HEK293 (cell line): ENCODE results near the gene CPSF2.
A peak's percentile ranks its signal among the peaks of the same experiment; 100 is the strongest.

Source experiments
- EGR2 ChIP-seq: fragments of 450-650 bp; formaldehyde crosslinking; IDR thresholded peaks from 2 replicates; pipeline ENCODE4 v1.5.1; 2016; ENCODE audit warnings: low read depth, missing biosample characterization, missing genetic modification characterization
- GLI4 ChIP-seq: fragments of 450-650 bp; formaldehyde crosslinking; IDR thresholded peaks from 2 replicates; pipeline ENCODE4 v1.5.1; 2016; ENCODE audit warnings: missing biosample characterization, missing genetic modification characterization
- GLIS1 ChIP-seq: fragments of 450-650 bp; formaldehyde crosslinking; IDR thresholded peaks from 2 replicates; pipeline ENCODE4 v1.5.1; 2016; ENCODE audit warnings: missing biosample characterization, missing genetic modification characterization
- HOXC10 ChIP-seq: sonication (generic); formaldehyde crosslinking; IDR thresholded peaks from 2 replicates; pipeline ENCODE4 v1.8.1; 2023; ENCODE audit warnings: mild to moderate bottlenecking, missing genetic modification reagents
- KLF16 ChIP-seq: fragments of 450-650 bp; formaldehyde crosslinking; IDR thresholded peaks from 2 replicates; pipeline ENCODE4 v1.5.1; 2017; ENCODE audit warnings: missing biosample characterization, missing genetic modification characterization
- OVOL3 ChIP-seq: fragments of 450-650 bp; formaldehyde crosslinking; IDR thresholded peaks from 2 replicates; pipeline ENCODE4 v1.5.1; 2016; ENCODE audit warnings: missing biosample characterization, missing genetic modification characterization
- ZBTB21 ChIP-seq: fragments of 450-650 bp; formaldehyde crosslinking; IDR thresholded peaks from 2 replicates; pipeline ENCODE4 v1.5.1; 2017; ENCODE audit warnings: missing biosample characterization, missing genetic modification characterization
- ZFP69B ChIP-seq: fragments of 450-650 bp; formaldehyde crosslinking; IDR thresholded peaks from 2 replicates; pipeline ENCODE4 v1.5.1; 2016; ENCODE audit warnings: missing biosample characterization, missing genetic modification characterization
- ZNF112 ChIP-seq: fragments of 450-650 bp; formaldehyde crosslinking; IDR thresholded peaks from 2 replicates; pipeline ENCODE4 v1.5.0; 2017; ENCODE audit warnings: missing biosample characterization, missing genetic modification characterization
- ZNF121 ChIP-seq: fragments of 450-650 bp; formaldehyde crosslinking; IDR thresholded peaks from 2 replicates; pipeline ENCODE4 v1.5.1; 2016; ENCODE audit warnings: missing biosample characterization, missing genetic modification characterization
- ZNF146 ChIP-seq: fragments of 450-650 bp; formaldehyde crosslinking; IDR thresholded peaks from 2 replicates; pipeline ENCODE4 v1.5.1; 2016; ENCODE audit warnings: missing biosample characterization, missing genetic modification characterization
- ZNF16 ChIP-seq: fragments of 450-650 bp; formaldehyde crosslinking; IDR thresholded peaks from 2 replicates; pipeline ENCODE4 v1.5.1; 2016; ENCODE audit warnings: low read depth, missing biosample characterization, missing genetic modification characterization
- ZNF169 ChIP-seq: fragments of 450-650 bp; formaldehyde crosslinking; IDR thresholded peaks from 2 replicates; pipeline ENCODE4 v1.5.1; 2016; ENCODE audit warnings: missing biosample characterization, missing genetic modification characterization
- ZNF211 ChIP-seq: fragments of 450-650 bp; formaldehyde crosslinking; IDR thresholded peaks from 2 replicates; pipeline ENCODE4 v1.5.1; 2016; ENCODE audit warnings: low read depth, missing biosample characterization, missing genetic modification characterization
- ZNF223 ChIP-seq: fragments of 450-650 bp; formaldehyde crosslinking; IDR thresholded peaks from 2 replicates; pipeline ENCODE4 v1.5.1; 2016; ENCODE audit warnings: missing biosample characterization, missing genetic modification characterization
- ZNF24 ChIP-seq: fragments of 450-650 bp; formaldehyde crosslinking; IDR thresholded peaks from 2 replicates; pipeline ENCODE4 v1.5.1; 2016; ENCODE audit warnings: missing biosample characterization, missing genetic modification characterization
- ZNF248 ChIP-seq: fragments of 450-650 bp; formaldehyde crosslinking; IDR thresholded peaks from 2 replicates; pipeline ENCODE4 v1.5.1; 2017; ENCODE audit warnings: missing biosample characterization, missing genetic modification characterization
- ZNF292 ChIP-seq: fragments of 450-650 bp; formaldehyde crosslinking; IDR thresholded peaks from 2 replicates; pipeline ENCODE4 v1.5.1; 2016; ENCODE audit warnings: low read depth, missing biosample characterization, missing genetic modification characterization, borderline replicate concordance
- ZNF391 ChIP-seq: fragments of 450-650 bp; formaldehyde crosslinking; IDR thresholded peaks from 2 replicates; pipeline ENCODE4 v1.5.1; 2016; ENCODE audit warnings: low read depth, missing biosample characterization, missing genetic modification characterization, borderline replicate concordance
- ZNF404 ChIP-seq: fragments of 450-650 bp; formaldehyde crosslinking; IDR thresholded peaks from 2 replicates; pipeline ENCODE4 v1.5.1; 2017; ENCODE audit warnings: missing biosample characterization, missing genetic modification characterization
- ZNF423 ChIP-seq: fragments of 450-650 bp; formaldehyde crosslinking; IDR thresholded peaks from 2 replicates; pipeline ENCODE4 v1.5.1; 2016; ENCODE audit warnings: missing biosample characterization, missing genetic modification characterization
- ZNF530 ChIP-seq: fragments of 450-650 bp; formaldehyde crosslinking; IDR thresholded peaks from 2 replicates; pipeline ENCODE4 v1.5.1; 2016; ENCODE audit warnings: low read depth, missing biosample characterization, missing genetic modification characterization
- ZNF600 ChIP-seq: fragments of 450-650 bp; formaldehyde crosslinking; IDR thresholded peaks from 2 replicates; pipeline ENCODE4 v1.5.1; 2016; ENCODE audit warnings: missing biosample characterization, missing genetic modification characterization
- ZNF621 ChIP-seq: fragments of 450-650 bp; formaldehyde crosslinking; IDR thresholded peaks from 2 replicates; pipeline ENCODE4 v1.5.1; 2017; ENCODE audit warnings: missing biosample characterization, missing genetic modification characterization
- ZNF664 ChIP-seq: fragments of 450-650 bp; formaldehyde crosslinking; IDR thresholded peaks from 2 replicates; pipeline ENCODE4 v1.5.1; 2016; ENCODE audit warnings: missing biosample characterization, missing genetic modification characterization
- ZNF701 ChIP-seq: fragments of 450-650 bp; formaldehyde crosslinking; IDR thresholded peaks from 2 replicates; pipeline ENCODE4 v1.5.1; 2016; ENCODE audit warnings: missing biosample characterization, missing genetic modification characterization
- ZNF777 ChIP-seq: fragments of 450-650 bp; formaldehyde crosslinking; IDR thresholded peaks from 2 replicates; pipeline ENCODE4 v1.5.1; 2017; ENCODE audit warnings: missing biosample characterization, missing genetic modification characterization, borderline replicate concordance
- ZNF830 ChIP-seq: fragments of 450-650 bp; IDR thresholded peaks from 2 replicates; pipeline ENCODE4 v1.5.0; 2018; ENCODE audit warnings: missing biosample characterization, missing genetic modification characterization, low read depth, mild to moderate bottlenecking, moderate library complexity
- ZSCAN30 ChIP-seq: fragments of 450-650 bp; IDR thresholded peaks from 2 replicates; pipeline ENCODE4 v1.5.1; 2018; ENCODE audit warnings: missing biosample characterization, mild to moderate bottlenecking, missing genetic modification characterization, moderate library complexity
- ZXDB ChIP-seq: fragments of 450-650 bp; formaldehyde crosslinking; IDR thresholded peaks from 2 replicates; pipeline ENCODE4 v1.5.1; 2016; ENCODE audit warnings: missing biosample characterization, missing genetic modification characterization
- TF ChIP-seq, protein P1 (sequence below): fragments of 450-650 bp; formaldehyde crosslinking; IDR thresholded peaks from 2 replicates; pipeline ENCODE4 v1.5.0; 2017; ENCODE audit warnings: missing biosample characterization, missing genetic modification characterization, borderline replicate concordance
- TF ChIP-seq, protein P2 (sequence below): sonication (generic); formaldehyde crosslinking; IDR thresholded peaks from 2 replicates; pipeline ENCODE4 v1.8.1; 2022; ENCODE audit warnings: mild to moderate bottlenecking, moderate library complexity, missing genetic modification reagents
- TF ChIP-seq, protein P3 (sequence below): fragments of 450-650 bp; formaldehyde crosslinking; conservative IDR thresholded peaks from 2 replicates; pipeline ENCODE4 v1.5.1; 2016; ENCODE audit warnings: low read depth, missing biosample characterization, missing genetic modification characterization
- TF ChIP-seq, protein P4 (sequence below): fragments of 450-650 bp; formaldehyde crosslinking; IDR thresholded peaks from 2 replicates; pipeline ENCODE4 v1.5.1; 2016; ENCODE audit warnings: missing biosample characterization, missing genetic modification characterization, borderline replicate concordance

Gene CPSF2

DNA sequence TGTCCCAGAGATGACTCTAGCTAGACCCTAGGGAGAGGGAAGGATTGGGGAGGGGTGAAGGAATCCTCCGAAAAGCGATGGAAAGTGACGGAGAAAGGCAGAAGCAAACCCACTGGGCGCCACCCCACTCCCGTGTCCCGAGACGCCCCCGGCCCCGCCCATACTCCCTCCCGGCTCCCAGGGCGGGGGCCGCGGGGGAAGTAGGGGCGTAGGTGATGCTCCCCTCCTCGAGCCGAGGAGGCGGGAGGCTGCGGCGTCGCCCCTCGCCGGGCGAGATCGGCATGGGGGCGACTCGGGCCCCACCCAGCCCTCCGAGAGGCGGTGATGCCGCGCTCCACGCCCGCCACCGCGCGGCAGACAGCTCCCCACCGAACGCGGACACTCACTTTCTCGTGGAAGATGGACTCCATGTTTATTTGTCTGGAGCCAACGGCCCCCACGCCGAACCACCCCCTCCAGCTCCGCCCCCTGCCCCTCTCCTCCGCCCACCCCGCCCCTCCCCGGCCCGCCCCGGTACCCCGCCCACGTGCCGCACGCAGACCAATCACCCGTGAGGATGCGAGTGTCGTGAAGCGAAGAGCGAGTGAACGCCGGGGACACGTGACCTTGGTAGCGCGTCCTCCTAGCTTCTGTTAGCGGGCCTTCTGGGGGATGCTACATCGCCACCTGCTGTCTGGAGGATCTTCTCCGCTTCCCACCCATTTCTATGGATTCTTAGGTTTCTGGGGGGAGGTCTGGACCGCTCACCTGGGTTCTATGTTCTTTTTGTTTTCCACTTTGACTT, 15.4 kb upstream of the CPSF2 start, which contains the start of gene ATXN3 (continued):
- TF ChIP-seq ZNF600 (tag by site-specific recombination) (no peak), ZNF423 (tag by site-specific recombination) (peak; percentile 53), ZNF777 (tag by site-specific recombination) (no peak), ZNF664 (tag by site-specific recombination) (no peak), ZNF112 (tag by site-specific recombination) (no peak), ZNF169 (tag by site-specific recombination) (no peak), KLF16 (tag by site-specific recombination) (peak; percentile 80), ZXDB (peak; percentile 53), ZNF16 (tag by site-specific recombination) (no peak), ZNF24 (tag by site-specific recombination) (peak; percentile 25; the same call in 1 of the 2 replicates), HOXC10 (CRISPR knock-in tag) (no peak), GLIS1 (tag by site-specific recombination) (peak; percentile 60), EGR2 (tag by site-specific recombination) (peak; percentile 88), ZNF248 (no peak), ZFP69B (0 out of 2 replicates have a peak, but pooled peaks have one; percentile 36), ZNF621 (tag by site-specific recombination) (no peak), ZSCAN30 (tag by site-specific recombination) (peak; percentile 68; the same call in 1 of the 2 replicates), ZNF121 (tag by site-specific recombination) (no peak), ZNF830 (tag by site-specific recombination) (no peak), ZNF404 (no peak), ZNF211 (tag by site-specific recombination) (no peak), ZNF530 (tag by site-specific recombination) (no peak), ZNF146 (tag by site-specific recombination) (no peak), GLI4 (tag by site-specific recombination) (no peak), ZNF223 (tag by site-specific recombination) (no peak), ZNF701 (tag by site-specific recombination) (no peak), ZBTB21 (tag by site-specific recombination) (no peak; the same call in 1 of the 2 replicates), ZNF391 (tag by site-specific recombination) (no peak), ZNF292 (tag by site-specific recombination) (no peak), OVOL3 (tag by site-specific recombination) (no peak)
- TF ChIP-seq, protein P1, sequence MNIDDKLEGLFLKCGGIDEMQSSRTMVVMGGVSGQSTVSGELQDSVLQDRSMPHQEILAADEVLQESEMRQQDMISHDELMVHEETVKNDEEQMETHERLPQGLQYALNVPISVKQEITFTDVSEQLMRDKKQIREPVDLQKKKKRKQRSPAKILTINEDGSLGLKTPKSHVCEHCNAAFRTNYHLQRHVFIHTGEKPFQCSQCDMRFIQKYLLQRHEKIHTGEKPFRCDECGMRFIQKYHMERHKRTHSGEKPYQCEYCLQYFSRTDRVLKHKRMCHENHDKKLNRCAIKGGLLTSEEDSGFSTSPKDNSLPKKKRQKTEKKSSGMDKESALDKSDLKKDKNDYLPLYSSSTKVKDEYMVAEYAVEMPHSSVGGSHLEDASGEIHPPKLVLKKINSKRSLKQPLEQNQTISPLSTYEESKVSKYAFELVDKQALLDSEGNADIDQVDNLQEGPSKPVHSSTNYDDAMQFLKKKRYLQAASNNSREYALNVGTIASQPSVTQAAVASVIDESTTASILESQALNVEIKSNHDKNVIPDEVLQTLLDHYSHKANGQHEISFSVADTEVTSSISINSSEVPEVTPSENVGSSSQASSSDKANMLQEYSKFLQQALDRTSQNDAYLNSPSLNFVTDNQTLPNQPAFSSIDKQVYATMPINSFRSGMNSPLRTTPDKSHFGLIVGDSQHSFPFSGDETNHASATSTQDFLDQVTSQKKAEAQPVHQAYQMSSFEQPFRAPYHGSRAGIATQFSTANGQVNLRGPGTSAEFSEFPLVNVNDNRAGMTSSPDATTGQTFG, result no peak
- TF ChIP-seq, protein P2, sequence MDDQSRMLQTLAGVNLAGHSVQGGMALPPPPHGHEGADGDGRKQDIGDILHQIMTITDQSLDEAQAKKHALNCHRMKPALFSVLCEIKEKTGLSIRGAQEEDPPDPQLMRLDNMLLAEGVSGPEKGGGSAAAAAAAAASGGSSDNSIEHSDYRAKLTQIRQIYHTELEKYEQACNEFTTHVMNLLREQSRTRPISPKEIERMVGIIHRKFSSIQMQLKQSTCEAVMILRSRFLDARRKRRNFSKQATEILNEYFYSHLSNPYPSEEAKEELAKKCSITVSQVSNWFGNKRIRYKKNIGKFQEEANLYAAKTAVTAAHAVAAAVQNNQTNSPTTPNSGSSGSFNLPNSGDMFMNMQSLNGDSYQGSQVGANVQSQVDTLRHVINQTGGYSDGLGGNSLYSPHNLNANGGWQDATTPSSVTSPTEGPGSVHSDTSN (CRISPR knock-in tag), result no peak
- TF ChIP-seq, protein P3, sequence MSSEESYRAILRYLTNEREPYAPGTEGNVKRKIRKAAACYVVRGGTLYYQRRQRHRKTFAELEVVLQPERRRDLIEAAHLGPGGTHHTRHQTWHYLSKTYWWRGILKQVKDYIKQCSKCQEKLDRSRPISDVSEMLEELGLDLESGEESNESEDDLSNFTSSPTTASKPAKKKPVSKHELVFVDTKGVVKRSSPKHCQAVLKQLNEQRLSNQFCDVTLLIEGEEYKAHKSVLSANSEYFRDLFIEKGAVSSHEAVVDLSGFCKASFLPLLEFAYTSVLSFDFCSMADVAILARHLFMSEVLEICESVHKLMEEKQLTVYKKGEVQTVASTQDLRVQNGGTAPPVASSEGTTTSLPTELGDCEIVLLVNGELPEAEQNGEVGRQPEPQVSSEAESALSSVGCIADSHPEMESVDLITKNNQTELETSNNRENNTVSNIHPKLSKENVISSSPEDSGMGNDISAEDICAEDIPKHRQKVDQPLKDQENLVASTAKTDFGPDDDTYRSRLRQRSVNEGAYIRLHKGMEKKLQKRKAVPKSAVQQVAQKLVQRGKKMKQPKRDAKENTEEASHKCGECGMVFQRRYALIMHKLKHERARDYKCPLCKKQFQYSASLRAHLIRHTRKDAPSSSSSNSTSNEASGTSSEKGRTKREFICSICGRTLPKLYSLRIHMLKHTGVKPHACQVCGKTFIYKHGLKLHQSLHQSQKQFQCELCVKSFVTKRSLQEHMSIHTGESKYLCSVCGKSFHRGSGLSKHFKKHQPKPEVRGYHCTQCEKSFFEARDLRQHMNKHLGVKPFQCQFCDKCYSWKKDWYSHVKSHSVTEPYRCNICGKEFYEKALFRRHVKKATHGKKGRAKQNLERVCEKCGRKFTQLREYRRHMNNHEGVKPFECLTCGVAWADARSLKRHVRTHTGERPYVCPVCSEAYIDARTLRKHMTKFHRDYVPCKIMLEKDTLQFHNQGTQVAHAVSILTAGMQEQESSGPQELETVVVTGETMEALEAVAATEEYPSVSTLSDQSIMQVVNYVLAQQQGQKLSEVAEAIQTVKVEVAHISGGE (tag by site-specific recombination), result no peak
- TF ChIP-seq, protein P4, sequence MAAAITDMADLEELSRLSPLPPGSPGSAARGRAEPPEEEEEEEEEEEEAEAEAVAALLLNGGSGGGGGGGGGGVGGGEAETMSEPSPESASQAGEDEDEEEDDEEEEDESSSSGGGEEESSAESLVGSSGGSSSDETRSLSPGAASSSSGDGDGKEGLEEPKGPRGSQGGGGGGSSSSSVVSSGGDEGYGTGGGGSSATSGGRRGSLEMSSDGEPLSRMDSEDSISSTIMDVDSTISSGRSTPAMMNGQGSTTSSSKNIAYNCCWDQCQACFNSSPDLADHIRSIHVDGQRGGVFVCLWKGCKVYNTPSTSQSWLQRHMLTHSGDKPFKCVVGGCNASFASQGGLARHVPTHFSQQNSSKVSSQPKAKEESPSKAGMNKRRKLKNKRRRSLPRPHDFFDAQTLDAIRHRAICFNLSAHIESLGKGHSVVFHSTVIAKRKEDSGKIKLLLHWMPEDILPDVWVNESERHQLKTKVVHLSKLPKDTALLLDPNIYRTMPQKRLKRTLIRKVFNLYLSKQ (tag by site-specific recombination), result no peak
